NCI-H748 (cell line): ENCODE data around the gene RAB31.

Experiments
- DNase-seq: peaks from one replicate; lab custom pipeline; 2025; ENCODE audit not compliant: unreplicated experiment; lab: John Stamatoyannopoulos, UW

Gene RAB31

DNA sequence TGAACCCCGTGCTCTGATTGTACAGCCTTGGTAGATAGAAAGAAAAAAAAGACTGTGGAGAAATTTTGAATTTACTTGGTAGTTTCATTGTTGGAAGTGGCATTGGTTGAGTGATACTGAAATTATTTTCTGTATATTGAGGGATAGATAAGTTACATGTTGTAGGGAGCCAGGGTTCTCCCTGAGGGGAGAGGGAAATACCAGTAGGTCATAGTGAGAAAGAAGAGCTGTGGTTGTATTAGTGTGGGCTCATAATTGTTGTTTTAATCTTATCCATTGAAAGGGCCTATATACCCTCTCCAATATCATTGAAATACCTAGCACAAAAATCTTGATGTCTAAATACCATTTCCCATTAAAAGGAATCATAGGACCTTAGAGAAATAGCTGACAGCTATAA is 16.9 kb upstream of the RAB31 start:
- no peak for DNase-seq

- DNase-seq, result no peak
Measured at GRCh38 chr18:9694174-9694573, 13.9 kb upstream of the RAB31 start.

DNA sequence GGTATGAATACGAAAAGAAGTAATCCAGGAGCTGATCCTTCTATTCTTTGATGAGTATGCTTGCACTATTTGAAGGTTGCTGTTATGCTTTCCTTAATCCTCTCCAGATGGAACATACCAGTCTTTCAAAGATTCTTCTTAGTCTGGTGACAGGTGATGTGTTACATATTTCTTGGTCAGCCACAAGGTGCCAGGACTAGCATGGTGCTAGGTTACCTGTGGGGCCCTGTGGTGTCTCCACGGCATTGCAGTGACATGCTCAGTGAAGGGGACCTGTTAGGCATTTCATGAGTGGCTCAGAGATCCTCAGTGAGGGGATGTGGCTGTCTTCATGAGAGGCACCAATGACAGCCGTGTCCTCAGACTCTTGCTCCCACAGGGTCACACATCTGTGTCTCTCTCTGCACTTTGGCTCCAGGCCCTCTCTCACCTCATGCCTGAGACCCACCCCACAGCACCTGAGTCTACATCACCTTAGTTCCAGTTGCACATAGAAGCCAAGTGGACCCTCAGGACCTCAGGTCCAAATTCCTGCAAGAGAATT is 13.1 kb upstream of the RAB31 start:
- DNase-seq, result no peak

DNA sequence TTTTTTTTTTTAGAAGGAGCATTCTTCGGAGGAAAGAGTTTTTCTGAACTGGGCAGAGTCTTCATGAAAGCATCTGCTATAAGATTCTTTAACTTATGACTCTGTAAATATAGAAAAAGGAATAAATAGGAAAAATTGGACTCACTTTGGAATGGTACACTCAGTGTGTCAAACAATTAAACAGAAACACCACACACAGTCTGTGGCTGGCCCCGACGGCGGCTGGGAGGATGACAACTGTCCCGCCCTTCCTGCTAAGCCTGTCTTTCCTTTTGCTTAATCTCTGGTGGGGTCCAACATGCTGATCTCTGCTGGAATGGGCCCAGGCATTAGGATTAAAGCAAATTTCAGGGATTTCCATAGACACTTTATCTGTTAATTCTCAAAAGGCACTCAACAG is 12.5 kb upstream of the RAB31 start:
- no peak for DNase-seq

DNA sequence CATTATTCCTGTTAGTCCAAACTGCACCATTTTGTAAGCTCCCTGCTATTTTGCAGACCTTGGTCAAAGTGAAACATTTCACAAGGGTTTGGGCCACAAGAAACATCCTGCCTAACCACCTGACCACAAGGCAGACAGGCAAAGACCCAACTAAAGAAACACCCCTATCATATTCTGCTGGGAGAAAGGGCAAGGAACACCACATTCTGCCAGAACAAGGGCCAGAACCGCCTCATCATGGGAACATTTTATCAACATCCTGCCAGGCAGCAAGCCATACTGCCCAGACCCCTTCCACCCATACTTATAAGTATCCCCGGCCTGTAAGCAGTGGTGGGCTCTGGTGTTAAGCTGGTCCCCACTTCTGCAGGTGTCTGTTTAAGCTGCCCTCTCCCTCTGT is 12.0 kb upstream of the RAB31 start:
- DNase-seq, result no peak

GRCh38 chr18:9696701-9697100 is 11.4 kb upstream of the RAB31 start:
- no peak for DNase-seq

GRCh38 chr18:9697121-9697520 is 11.0 kb upstream of the RAB31 start:
- no peak for DNase-seq

DNA sequence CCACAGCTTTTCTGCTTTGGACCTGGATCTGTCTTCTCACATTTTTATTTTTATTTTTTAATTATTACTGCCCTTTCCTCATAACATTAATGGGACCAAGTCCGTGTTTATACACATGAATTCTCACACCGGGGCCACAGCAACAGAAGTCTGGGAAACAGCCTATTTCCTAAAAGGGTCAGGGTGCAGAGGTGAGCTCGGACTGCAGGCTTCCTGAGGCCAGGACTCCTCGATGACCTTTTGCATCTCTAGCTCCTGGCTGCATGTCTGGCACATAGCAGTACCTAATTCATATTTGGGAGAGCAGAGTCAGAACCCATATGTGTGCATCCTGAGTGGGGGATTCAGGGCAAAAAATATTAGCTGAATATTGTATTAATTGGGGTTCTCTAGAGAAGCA is 9.6 kb upstream of the RAB31 start:
- no peak for DNase-seq

GRCh38 chr18:9700261-9700796 is 7.8 kb upstream of the RAB31 start:
- DNase-seq, result no peak

DNA sequence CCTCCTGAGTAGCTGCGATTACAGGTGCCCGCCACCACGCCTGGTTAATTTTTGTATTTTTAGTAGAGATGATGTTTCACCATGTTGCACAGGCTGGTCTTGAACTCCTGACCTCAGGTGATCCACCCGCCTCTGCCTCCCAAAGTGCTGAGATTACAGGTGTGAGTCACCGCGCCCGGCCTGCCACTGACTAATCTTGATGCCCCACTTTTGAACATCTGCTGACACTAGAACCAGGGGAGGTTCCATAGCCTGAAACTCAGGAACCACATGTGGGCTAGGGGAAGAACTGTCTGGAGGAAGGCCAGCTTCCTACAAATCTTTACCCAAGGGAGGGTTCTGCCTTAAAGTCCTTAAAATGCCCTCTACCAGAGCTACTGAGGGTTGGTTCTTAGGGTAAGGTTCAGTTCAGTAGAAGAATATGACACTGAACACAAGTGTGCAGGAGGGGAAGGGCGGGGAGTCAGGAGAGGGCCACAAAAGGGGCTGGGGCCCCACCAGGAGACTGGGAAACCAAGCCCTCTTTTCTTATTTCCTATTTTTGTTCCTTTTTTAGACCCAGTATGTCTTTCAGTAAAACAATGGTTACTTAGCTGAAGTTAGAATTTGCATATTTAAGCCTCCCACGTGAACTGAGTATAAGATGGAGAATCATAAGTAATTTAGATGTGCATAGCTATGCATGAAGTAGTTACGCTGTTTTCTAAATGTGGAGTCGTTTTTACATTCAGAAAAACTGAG is 6.3 kb upstream of the RAB31 start:
- DNase-seq, result no peak

GRCh38 chr18:9704233-9705118 is 3.6 kb upstream of the RAB31 start:
- no peak for DNase-seq

DNA sequence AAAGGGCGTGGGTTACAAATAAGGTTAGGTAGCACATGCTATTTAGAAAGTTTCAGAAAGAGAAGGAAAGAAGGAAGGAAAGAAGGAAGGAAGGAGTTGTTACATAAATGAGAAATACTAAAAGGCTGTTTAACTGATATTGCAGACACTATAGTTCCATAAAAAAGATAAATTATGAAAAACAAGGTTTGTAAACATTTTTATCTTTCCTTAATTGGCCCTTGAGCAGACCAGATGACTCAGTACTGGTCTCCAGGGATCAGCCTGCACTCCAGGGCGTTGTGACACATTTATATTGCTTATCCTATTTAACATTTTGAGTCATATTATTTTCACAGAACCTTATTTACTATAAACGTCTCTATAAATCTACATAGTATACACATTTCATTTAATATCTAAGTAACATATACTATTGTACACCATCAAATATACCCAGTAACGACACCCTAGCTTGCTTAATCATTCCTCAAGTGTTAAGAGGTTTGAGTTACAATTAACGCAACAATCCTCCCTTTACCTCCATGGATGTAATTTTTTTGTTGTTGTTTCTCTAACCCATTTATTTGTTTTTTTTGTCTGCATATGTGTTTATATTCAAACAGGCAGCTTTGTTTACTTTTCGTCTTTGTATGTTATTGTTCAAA is 2.8 kb upstream of the RAB31 start:
- no peak for DNase-seq

- no peak for DNase-seq
Measured at GRCh38 chr18:9706081-9706935, 1.8 kb upstream of the RAB31 start.

DNA sequence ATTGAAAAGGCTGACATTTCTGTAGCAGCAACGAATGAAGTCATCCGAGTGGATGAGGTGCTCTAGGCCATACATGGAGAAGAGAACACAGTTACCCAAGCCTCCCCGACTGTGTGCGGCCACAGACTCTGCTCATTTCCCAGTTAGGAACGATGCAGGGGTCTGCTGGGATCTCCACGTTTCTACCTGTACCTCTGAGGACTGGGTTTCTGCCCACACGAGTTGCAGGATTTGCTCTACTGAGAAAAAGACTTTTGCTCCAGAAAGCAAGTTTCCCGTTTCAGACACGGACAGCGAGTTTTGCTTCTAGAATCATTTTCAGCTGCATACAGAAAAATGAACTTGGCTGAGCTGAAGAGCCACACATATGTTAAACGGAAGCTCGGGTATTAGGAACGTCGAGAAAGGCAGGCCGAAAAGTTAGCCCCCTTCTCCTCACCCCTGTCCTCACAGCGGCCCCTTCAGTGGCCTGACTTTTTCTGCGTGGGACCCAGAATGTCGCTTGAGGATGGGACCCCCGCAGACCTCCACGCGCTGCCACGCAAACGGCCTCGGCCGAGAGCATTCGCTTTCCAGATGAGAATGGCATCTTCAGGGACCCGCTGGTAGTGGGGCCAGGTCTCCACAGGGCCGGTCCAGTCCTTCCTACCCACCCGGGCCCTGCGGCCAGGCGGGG is 582 bp upstream of the RAB31 start:
- DNase-seq, result no peak

GRCh38 chr18:9708434-9709303 is 568 bp downstream of the RAB31 start:
- no peak for DNase-seq

DNA sequence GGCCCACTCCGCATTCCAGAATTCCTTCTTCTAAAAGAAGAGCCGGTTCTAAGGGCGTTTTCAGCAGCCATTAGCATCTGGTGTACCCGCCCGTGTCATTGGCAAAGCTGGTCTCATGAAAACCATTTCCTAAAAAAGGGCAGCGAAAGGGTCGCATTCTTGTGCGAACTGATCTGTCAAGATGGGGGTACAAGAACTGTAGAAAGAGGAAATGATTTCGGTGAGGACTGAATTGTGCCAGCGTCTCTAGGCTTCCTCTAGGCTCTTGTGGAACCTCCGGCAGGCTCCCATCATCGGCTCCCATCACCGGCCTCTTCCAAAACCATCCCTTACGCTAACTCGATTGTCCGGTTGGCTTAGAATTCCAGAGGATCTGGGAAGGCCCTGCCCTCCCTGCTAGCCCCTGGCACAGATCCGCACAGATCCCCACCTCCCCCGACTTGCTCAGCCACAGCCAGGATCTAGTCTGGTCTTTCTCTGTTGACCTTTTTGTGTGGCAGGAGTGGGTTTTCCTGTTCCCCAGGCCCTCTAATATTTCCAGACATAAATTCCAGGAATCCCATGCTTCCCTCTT is 1.3 kb downstream of the RAB31 start:
- DNase-seq, result no peak

GRCh38 chr18:9710037-9710436 is 1.9 kb downstream of the RAB31 start:
- no peak for DNase-seq

- DNase-seq, result peak; percentile 48
Measured at GRCh38 chr18:9711361-9712129, 3.4 kb downstream of the RAB31 start.
